HEK293 (cell line): ENCODE measurements around the gene EIF4B.

Experiments
- FEZF1 ChIP-seq: fragments of 450-650 bp; formaldehyde crosslinking; IDR thresholded peaks from 2 replicates; pipeline ENCODE4 v1.5.1; 2016; ENCODE audit warnings: missing biosample characterization, missing genetic modification characterization
- OSR2 ChIP-seq: fragments of 450-650 bp; formaldehyde crosslinking; IDR thresholded peaks from 2 replicates; pipeline ENCODE4 v1.5.1; 2016; ENCODE audit warnings: missing biosample characterization, missing genetic modification characterization
- YY1 ChIP-seq: fragments of 450-650 bp; formaldehyde crosslinking; IDR thresholded peaks from 2 replicates; pipeline ENCODE4 v1.5.1; 2018; ENCODE audit warnings: missing biosample characterization, missing genetic modification characterization
- ZNF239 ChIP-seq: fragments of 450-650 bp; formaldehyde crosslinking; IDR thresholded peaks from 2 replicates; pipeline ENCODE4 v1.5.1; 2016; ENCODE audit warnings: missing biosample characterization, missing genetic modification characterization
- ZNF24 ChIP-seq: fragments of 450-650 bp; formaldehyde crosslinking; IDR thresholded peaks from 2 replicates; pipeline ENCODE4 v1.5.1; 2016; ENCODE audit warnings: missing biosample characterization, missing genetic modification characterization
- ZNF274 ChIP-seq, 2 experiments: fragments of 200-500 bp in 1 of 2; fragments of 450-650 bp in 1 of 2; sonication (Bioruptor generic) in 1 of 2; formaldehyde crosslinking in 1 of 2; IDR thresholded peaks; 2 replicates each; pipeline versions ENCODE4 v1.5.1 to v1.6.1; 2014 to 2016; ENCODE audit warnings: borderline replicate concordance in 1 of 2, inconsistent platforms in 1 of 2, low read length in 1 of 2, missing biosample characterization in 1 of 2, missing genetic modification characterization in 1 of 2
- ZNF335 ChIP-seq: fragments of 450-650 bp; formaldehyde crosslinking; conservative IDR thresholded peaks from 2 replicates; pipeline ENCODE4 v1.5.1; 2016; ENCODE audit warnings: missing biosample characterization, missing genetic modification characterization
- ZNF404 ChIP-seq: fragments of 450-650 bp; formaldehyde crosslinking; IDR thresholded peaks from 2 replicates; pipeline ENCODE4 v1.5.1; 2017; ENCODE audit warnings: missing biosample characterization, missing genetic modification characterization
- ZNF623 ChIP-seq: fragments of 450-650 bp; formaldehyde crosslinking; IDR thresholded peaks from 2 replicates; pipeline ENCODE4 v1.5.1; 2016; ENCODE audit warnings: missing biosample characterization, missing genetic modification characterization
- ZNF654 ChIP-seq: fragments of 450-650 bp; formaldehyde crosslinking; IDR thresholded peaks from 2 replicates; pipeline ENCODE4 v1.5.1; 2016; ENCODE audit warnings: low read depth, missing biosample characterization, missing genetic modification characterization
- ZNF692 ChIP-seq: fragments of 450-650 bp; formaldehyde crosslinking; IDR thresholded peaks from 2 replicates; pipeline ENCODE4 v1.5.1; 2016; ENCODE audit warnings: missing biosample characterization, missing genetic modification characterization
- TF ChIP-seq, protein P1 (sequence below): fragments of 450-650 bp; formaldehyde crosslinking; IDR thresholded peaks from 2 replicates; pipeline ENCODE4 v1.5.1; 2016; ENCODE audit warnings: missing biosample characterization, missing genetic modification characterization
- TF ChIP-seq, protein P2 (sequence below): fragments of 450-650 bp; formaldehyde crosslinking; IDR thresholded peaks from 2 replicates; pipeline ENCODE4 v1.5.1; 2016; ENCODE audit warnings: missing biosample characterization, missing genetic modification characterization

DNA sequence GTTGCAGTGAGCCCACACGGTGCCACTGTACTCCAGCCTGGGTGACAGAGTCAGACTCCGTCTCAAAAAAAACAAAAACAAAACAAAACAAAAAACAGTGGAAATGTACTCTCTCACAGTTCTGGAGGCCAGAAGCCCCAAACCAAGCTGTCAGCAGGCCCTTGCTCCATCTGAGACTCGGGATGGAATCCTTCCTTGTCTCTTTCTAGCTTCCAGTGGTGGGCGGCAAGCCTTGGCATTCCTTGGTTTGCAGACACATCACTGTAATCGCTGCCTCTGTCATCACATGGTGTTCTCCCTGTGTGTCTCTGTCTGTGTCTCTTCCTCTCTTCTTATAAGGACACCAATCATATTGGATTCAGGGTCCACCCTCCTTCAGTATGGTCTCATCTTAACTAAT, 50.0 kb downstream of the EIF4B start:
- TF ChIP-seq ZNF692 (tag by site-specific recombination) (no peak), FEZF1 (no peak), OSR2 (tag by site-specific recombination) (no peak), ZNF623 (tag by site-specific recombination) (no peak), ZNF404 (tag by site-specific recombination) (no peak), ZNF239 (tag by site-specific recombination) (no peak), YY1 (no peak), ZNF335 (tag by site-specific recombination) (no peak), ZNF274 (IDR thresholded peaks at IDR 0.05; ENCODE audit: low read length) (no peak), ZNF274 (tag by site-specific recombination; IDR thresholded peaks at IDR 0.05; ENCODE audit: borderline replicate concordance) (no peak), ZNF654 (tag by site-specific recombination) (no peak), ZNF24 (no peak)
- TF ChIP-seq, protein P1, sequence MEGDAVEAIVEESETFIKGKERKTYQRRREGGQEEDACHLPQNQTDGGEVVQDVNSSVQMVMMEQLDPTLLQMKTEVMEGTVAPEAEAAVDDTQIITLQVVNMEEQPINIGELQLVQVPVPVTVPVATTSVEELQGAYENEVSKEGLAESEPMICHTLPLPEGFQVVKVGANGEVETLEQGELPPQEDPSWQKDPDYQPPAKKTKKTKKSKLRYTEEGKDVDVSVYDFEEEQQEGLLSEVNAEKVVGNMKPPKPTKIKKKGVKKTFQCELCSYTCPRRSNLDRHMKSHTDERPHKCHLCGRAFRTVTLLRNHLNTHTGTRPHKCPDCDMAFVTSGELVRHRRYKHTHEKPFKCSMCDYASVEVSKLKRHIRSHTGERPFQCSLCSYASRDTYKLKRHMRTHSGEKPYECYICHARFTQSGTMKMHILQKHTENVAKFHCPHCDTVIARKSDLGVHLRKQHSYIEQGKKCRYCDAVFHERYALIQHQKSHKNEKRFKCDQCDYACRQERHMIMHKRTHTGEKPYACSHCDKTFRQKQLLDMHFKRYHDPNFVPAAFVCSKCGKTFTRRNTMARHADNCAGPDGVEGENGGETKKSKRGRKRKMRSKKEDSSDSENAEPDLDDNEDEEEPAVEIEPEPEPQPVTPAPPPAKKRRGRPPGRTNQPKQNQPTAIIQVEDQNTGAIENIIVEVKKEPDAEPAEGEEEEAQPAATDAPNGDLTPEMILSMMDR (tag by site-specific recombination) = no peak
- TF ChIP-seq, protein P2, sequence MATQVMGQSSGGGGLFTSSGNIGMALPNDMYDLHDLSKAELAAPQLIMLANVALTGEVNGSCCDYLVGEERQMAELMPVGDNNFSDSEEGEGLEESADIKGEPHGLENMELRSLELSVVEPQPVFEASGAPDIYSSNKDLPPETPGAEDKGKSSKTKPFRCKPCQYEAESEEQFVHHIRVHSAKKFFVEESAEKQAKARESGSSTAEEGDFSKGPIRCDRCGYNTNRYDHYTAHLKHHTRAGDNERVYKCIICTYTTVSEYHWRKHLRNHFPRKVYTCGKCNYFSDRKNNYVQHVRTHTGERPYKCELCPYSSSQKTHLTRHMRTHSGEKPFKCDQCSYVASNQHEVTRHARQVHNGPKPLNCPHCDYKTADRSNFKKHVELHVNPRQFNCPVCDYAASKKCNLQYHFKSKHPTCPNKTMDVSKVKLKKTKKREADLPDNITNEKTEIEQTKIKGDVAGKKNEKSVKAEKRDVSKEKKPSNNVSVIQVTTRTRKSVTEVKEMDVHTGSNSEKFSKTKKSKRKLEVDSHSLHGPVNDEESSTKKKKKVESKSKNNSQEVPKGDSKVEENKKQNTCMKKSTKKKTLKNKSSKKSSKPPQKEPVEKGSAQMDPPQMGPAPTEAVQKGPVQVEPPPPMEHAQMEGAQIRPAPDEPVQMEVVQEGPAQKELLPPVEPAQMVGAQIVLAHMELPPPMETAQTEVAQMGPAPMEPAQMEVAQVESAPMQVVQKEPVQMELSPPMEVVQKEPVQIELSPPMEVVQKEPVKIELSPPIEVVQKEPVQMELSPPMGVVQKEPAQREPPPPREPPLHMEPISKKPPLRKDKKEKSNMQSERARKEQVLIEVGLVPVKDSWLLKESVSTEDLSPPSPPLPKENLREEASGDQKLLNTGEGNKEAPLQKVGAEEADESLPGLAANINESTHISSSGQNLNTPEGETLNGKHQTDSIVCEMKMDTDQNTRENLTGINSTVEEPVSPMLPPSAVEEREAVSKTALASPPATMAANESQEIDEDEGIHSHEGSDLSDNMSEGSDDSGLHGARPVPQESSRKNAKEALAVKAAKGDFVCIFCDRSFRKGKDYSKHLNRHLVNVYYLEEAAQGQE (tag by site-specific recombination) = no peak
